Activated CD8-positive, alpha-beta memory T cell treated with anti-CD3 and anti-CD28 coated beads for 24 hours (primary cell): ENCODE data around the gene CREB5.

Experiments used
- DNase-seq: peaks from one replicate; pipeline ENCODE4 v3.0.0-alpha.2; 2020

Gene CREB5

DNA sequence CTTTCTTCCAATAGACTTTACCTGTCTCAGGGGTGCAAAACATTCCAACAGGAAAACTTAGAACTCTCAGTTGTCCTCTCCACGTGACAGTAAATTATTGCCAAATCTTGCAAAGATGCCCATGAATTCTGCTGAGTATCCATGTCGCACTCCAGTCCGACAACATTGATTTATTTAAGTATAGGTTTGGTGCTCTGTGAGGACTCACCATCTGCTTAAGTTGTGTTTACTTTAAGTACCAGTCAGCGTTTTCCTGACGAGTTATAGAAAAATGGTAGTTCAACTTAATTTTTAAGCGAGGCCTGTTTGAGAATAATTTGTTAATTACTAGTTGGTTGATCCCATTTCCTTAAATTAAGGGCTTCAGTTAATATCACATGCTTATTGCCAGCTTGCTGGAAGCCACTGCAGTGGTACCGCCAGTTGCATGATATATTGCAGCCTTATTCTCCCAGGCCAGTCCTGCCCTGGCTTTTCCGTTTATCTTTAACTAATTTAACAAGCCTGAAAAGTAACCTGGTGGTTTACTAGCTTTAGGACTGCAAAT lies 27.8 kb downstream of the CREB5 start:
- no peak for DNase-seq

DNA sequence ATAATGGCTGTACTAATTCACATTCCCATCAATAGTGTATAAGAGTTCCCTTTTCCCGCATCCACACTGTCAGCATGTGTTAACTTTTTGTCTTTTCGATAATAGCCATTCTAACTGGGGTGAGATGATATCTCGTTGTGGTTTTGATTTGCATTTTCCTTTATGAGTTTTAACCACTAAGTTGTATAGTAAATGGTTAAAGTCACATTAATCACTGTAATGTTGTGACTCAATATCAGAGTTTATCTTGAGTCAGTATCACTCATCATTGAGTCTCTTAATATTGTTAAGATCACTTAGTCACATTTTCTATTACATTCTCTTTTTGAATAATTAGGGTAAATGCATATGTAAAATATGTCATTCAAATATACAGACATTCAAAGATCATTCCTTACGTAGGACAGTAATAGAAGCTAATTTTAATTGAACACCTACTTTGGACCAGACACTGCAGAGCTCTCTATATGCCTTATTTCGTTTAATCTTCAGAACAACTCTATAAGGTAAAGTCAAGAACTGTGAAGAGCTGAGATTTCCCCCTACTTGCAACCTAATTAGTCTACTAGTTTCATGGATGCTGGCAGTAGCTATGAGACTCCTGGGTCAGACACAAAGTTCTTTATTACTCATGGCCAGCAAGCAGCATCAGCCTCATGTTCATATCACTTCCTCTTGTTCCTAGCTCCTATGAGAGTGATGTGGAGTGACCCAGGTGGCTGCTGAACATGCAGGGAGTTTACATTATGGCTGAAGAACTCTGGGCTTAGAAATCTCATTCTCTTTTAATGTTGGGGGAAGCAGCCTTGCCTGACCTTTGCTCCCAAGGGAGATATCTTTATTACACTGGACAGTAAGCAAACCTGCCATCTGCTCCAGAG lies 30.5 kb downstream of the CREB5 start:
- no peak for DNase-seq

DNA sequence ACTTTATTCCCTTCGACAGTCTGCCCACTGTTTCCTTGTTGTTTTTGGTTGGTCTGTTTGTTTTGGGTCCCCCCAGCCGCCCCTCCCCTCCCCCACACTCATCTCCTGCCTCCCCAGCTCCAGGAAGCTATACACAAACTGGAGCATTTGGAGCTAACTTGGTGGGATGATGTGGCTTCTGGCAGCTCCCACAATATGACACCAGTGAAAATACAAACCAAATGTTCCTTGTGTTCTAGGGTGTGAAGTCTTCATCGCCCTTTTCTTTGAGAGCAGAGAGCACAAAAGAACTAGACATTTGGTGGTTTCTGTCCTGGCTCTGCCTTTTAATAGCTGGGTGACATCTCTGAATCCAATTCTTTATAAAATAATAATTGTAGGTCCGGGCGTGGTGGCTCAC lies 33.8 kb downstream of the CREB5 start:
- DNase-seq: no peak

DNA sequence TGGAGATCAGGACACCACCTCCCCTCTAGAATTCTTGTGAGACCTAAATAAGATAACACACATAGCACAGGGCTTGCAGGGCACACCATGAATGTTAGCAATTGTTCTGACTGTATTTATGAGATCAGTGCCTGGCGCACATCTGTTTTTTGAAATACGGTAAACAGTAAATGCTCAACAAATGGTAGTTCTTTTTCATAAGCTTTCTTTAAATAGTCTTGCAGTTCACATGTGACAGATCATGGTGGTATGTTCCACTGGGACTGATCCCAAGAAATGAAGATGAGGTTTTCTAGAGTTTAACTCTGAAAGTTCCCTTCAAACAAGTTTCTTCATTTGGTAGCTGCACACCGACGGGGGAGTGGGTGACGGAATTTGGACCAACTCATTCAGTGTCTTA lies 34.8 kb downstream of the CREB5 start:
- no peak for DNase-seq

DNA sequence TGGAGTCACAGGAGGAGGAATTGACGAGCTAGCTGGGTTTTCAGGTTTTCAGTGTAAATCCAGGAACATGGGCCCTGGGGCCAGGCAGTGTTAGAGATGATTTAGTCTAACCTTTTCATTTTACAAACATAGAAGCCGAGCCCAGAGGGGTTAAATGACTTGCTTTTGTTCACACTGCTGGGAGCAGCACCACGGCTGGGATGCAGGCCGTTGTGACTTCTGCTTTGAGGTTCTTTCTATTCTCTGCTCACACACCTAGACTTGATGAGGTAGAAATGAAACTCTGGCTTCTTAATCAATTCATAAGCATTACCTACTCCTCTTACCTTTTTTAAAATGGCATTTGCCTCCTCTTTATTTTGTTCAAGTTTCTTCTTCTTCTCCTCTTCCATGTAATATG lies 36.4 kb downstream of the CREB5 start:
- no peak for DNase-seq

DNA sequence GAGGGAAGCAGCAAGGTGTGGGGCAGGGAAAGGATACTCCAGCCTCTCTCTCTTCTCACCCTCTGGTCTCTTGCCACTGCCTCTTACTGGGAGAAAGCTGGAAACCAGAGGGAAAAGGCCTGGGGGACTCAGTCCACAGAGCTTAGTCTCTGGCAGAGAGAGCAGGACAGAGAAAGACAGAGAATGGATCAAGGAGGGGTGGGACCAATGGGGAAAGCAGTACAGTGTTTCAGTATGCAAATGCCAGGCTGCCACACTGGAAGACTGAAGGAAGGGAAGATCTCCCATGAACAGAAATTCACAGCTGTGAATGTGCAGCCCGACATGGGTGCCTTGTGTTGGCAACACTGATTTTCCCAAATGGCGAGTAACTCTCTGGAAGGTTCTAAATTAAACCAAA lies 40.4 kb downstream of the CREB5 start:
- no peak for DNase-seq

DNA sequence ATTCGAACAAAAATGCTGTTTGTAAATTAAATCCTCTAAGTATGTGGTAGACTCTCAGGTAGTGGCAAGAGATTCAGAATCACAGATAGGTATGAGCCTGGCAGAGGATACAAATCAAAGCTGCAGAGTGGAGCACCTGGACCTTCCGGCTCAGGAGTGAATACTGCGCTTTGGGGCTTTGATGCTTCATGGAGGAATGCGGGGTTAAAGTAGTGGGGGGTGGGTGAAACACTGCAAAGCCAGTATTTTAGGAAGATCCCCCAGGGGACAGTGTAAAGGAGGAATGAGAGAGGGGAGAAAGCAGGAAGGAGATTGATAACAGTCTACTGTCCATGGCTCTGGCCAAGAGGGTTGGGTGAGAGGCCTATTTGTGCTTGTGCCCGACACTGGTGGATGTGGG lies 43.2 kb downstream of the CREB5 start:
- no peak for DNase-seq

DNA sequence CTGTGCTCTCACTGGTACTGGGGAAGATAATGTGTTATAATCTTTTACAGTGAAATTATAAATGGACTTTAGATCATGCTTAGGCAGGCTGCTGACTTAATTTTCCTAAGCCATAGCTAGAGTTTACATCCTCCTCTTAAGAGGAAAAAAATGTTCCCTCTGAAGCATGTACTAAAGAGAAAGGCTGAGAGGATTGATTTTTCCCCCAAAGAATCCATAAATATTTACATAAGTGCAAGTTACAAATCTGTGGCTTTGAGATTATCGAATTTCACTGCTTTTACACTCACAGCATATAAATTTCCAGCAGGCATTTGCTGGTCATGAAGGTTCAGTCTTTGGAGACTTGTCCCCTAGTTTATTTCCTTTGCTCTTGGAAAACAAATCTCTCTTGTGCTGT lies 43.7 kb downstream of the CREB5 start:
- no peak for DNase-seq

DNA sequence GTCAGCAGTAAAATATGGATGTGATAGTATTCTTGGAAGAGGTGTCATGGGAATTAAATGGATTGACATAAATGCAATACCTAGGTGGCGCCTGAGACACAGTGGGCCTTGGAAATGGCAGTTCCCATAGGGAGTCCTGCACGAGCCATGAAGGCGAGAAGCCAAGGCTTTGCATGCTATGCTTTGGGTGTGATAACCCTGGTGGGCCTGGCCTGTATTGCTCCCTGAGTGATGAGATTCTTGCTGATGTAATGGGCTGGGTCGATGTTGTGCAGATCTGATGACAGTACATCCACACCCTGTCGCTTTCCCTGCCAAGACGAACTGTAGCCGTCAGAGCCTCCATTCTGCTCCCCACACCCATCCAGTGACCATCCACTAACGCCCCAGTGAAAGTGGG lies 46.4 kb downstream of the CREB5 start:
- DNase-seq: no peak

DNA sequence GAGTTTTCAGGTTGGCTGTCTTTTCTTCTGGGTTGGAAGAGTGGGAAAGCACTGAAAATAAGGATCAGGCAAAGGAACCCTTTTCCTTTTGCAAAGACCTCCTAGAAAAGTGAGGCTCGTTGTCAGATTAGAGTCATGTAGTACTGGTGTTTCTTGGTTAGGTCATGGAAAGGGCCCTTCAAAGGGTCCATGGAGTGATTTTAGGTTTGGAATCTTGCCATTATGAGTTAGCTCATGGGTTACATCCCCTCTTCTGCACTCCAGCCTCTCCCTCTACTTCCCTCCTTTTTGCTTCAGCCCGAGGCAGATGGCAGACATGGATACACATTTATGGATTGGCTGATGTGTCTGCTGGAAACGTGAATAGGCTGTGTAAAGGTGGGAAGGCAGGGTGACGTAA lies 47.0 kb downstream of the CREB5 start:
- DNase-seq: no peak

DNA sequence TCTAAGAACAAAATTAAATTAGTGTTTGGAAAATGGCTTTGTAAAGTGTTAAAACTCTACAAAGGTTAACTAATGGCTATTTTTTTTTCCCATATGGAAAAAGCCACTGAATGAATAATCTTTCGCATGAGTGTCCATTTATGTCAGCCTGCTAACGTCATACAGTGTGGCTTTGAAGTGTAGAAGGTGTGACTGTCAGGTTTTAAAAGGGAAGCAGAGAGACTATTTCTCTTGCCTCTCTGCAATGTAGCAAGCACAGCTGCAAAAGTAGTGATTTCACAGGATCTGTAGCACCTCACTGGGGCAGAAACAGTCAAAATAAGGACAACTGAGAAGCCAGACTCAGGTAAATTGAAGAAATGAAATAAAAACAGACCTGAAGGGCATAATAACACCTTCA lies 53.4 kb downstream of the CREB5 start:
- no peak for DNase-seq

DNA sequence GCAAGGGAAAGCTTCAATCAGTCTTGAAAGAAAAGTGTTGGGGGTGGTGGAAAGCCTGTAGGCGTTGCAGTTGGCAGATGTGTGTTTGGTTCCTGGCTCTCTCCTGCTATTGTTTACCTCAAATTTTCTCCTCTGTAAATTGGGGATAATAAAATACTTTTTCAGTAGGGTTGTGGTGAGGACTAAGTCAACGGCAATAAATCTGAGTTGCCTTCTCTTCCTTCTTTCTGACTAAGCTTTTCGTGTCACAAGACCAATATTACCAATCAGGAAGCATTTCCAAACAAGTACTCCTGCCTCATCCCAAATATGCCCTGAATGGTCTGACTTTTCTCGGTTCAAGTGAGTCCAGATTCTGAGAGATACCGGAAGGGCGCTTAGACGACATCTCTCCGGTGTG lies 54.0 kb downstream of the CREB5 start:
- DNase-seq: no peak

DNA sequence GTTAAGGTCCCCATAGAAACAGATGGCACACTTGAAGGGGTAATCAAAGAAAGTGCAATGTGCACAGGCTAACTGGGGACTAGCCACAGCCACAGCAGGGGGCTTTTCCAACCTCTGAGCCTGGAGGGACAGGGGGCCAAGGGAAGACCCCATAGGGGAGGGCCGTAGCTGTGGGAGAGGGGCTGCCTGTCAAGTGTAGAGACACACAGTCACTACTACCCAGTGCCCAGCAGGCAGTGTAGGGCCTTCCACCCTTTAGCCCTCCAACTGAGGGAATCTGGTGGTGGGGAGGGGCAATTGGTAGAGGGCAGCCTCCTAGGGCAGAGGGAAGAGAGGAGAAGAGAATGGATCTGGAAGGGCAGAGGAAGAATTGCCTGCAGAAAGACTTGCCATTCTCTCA lies 54.6 kb downstream of the CREB5 start:
- no peak for DNase-seq

DNA sequence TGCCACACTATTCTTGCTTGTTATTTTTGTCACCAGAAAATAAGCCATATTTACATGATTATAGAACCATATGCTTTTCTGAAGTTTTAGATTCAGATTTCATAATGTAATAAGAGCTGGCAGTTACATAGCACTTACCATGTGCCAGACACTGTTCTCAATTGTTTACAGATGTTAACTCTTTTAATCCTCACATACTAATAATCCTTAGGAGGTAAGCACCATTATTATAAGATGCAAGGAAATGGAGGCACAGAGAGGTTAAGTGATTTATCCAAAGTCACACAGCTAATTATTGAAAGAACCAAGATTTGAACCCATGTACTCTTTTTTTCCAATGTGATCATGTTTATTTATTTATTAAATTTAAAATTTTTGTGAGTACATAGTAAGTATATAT lies 57.2 kb downstream of the CREB5 start:
- DNase-seq: no peak

DNA sequence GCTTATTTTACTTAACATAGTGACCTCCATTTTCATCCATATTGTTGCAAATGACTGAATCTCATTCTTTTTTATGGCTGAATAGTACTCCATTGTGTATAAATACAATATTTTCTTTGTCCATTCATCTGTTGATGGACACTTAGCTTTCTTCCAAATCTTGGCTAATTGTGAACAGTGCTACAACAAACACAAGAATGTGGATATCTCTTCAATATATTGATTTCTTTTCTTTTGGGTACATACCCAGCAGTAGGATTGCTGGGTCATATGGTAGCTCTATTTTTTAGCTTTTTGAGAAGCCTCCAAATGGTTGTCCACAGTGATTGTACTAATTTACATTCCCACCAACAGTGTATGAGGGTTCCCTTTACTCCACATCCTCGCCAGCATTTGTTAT lies 58.0 kb downstream of the CREB5 start:
- DNase-seq: no peak

DNA sequence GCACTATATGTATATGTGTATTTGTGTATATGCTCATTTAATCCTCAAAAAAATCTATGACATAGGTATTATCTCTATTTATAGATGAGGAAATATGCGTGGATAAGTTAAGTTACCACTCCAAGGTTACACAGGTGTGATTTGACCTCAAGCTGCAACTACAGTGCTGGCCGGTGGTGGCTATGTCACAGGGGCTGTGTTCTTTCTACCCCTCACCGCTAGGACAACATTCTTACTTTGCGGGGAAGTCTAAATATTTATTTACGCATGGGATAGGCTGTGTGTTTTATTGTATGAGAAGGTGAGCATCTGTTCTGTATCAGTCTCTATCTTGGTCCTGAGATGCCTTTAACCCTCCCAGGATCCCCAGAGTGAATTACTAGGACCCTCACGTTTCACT lies 60.0 kb downstream of the CREB5 start:
- DNase-seq: no peak

DNA sequence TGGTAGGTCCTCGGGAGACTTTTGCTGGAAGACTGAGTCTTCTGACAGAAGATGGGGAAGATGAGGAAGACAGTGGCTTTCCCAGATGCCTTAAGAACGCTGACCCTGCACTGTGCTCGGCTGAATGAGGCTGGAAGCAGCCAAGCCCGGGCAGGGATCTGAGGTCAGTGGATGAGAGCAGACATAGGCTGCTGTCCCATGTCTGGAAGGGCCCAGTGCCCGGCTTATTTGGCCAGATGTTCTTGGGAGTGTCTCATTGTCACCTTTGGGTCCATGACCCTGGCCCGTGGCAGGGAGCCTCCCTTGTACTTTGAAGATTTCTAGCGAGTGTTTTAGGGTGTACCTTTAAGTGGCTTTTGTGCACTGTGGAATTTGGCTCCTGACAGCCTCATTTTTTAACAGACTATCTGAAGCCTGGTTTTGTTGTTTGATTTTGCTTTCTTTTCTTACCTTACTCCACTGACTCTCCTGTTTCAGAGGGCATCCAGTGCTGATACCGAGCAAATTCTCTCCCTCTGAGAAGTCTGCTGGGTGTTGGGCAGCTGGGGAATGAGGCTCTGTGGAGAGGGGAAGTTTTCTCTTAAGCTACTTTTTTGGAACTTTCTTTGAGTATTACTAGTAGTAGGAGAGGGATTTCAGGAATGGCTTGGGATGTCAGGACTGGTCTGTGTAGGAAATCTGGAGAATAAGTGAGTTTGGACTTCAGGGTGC lies 61.4 kb downstream of the CREB5 start:
- no peak for DNase-seq

DNA sequence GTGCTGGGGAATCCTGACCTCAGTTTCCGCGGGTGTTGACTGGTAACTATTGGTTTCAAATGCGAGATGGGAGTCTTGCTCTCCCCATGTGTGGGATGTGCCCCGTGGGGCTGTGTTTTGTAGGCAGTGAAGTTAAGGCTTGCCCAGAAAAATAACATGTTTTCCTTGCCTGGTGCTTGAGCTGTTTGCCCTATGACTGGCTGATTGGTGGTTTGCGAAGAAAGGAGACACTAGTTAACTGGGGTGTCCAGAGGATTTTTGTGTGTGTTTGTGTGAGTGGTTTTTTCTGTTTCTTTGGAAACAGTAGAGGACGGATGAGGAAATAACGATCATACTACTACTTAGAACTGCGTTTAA lies 61.9 kb downstream of the CREB5 start:
- no peak for DNase-seq

DNA sequence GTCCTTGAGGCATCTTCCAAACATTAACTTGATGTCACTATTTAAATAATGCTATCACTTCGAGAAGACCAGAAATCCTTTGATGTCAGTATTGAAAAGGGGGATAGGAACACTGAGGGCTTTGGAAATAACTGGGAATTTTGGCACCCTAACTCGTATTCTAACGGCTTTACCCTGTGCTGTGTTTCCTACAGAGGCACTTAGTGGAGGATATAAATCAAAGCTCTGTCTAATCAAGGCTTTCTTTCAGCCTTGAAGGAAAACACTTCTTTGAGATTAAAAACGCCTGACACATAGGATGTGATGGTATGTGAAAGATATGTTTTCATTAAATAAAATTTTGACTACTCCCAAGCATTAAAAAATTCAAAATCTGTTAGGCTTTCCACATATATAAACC lies 62.3 kb downstream of the CREB5 start:
- no peak for DNase-seq

DNA sequence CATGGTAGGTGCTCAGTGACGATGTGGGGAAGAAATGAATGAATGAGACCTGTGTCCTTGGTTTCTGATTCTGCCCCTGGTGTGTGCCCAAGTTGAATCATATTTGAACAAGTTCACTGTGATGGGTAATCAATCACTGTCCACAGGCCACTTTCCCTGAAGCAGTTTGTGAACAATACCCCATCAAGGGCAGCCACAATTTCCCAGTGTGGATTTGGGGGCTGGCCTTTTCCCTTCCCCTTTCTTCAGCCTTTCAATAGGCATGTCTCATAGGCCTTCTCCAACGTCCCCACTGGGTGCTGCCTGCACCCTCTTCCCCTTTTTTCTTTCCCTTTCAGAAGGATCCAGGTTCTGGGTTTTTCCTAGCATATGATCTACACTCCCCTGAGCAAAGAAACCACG lies 64.7 kb downstream of the CREB5 start:
- DNase-seq: no peak

DNA sequence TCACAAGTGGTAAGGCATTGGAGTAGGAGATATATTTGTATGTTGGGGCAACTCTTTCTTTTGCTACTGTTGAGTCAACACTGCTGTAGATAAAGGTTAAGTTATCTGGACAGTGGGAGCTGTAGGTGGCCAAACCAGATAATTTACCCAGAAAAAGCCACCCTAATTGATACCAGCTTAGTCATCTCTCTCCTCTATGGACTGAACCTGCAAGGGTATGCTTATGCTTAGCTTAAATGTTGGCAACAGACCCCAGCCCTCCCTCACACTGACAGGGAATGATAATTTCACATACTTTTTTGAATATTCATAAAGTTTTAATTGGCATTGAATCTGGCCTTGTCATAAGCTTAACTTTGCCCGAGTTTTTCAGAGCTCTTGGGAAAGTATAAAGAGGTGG lies 66.3 kb downstream of the CREB5 start:
- no peak for DNase-seq

DNA sequence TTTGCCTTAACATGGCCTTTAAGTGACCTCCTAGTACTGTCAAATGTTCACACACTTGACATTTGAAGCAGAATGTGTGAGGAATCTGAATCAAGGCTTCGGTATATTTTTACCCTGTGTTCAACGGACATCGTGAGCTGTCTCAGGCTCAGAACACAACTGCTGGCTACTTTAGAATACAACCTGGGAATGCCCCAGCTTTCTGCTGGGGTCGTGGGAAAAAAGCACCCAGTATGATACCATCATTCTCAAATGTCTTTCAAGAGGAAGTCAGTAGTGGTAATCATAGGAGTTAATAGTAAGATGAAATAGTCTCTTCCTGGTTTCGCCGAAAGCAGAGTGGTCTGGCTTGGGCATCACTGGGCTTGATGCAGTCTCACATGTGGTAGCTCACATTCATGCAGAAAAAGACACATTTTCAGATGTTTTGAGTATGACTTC lies 67.2 kb downstream of the CREB5 start:
- no peak for DNase-seq

DNA sequence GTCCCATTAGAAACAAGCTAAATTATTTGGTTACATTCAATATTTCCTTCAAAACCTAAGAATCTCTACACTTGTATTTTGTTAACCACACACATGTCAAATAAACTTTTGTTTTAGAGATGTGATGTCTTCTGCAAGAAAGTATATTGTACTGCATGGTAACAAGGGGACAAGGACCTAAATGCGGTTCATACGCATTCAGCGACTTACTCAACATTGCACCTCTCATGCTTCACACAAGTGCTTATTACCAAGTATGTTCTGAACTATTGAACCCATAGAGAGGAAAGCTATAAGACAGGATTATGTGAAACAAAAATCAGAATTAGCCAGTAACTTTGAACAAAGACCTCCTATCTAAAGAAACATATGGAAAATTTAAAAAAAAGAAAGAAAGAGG lies 68.3 kb downstream of the CREB5 start:
- no peak for DNase-seq
